ENCODE data around the gene ERFL. TPM values are rescaled to one million over a fixed set of nuclear protein-coding genes. Genes with fewer than 3 reads are reported as not detected.

The ERFL gene
- total RNA-seq, 1 donor from 2014 or later = 0.43 TPM

DNA sequence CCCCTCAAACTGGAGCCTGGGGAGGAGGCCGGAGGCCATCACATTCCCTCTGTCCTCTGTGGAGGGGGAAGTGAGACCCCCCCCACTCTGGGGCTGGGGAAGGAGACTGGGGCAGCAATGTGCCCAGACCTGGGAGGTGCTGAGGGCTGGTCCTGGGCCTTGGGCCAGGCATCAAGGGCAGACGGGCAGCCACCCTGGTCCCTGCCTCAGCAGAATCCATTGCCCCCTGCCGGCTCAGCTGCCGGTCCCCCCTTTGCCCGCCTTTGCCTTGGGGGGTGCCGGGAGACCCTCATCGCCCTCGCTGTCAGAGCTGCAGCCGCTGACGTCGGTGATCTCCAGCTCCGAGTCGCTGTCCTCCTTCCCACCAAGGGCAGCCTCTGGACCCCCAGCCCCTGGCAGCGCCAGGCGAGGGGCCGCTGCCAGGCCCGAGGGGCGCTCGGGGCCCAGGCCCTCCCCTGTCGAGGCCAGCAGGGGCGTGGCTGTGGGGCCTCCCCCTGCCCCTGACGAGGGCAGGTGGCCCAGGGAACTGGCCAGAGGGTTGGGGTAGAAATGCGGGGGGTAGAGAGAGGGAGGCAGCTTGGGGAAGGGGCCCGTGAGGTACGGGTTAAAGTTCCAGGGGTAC, 20.1 kb downstream of the ERFL start:
- TF ChIP-seq, protein P1, sequence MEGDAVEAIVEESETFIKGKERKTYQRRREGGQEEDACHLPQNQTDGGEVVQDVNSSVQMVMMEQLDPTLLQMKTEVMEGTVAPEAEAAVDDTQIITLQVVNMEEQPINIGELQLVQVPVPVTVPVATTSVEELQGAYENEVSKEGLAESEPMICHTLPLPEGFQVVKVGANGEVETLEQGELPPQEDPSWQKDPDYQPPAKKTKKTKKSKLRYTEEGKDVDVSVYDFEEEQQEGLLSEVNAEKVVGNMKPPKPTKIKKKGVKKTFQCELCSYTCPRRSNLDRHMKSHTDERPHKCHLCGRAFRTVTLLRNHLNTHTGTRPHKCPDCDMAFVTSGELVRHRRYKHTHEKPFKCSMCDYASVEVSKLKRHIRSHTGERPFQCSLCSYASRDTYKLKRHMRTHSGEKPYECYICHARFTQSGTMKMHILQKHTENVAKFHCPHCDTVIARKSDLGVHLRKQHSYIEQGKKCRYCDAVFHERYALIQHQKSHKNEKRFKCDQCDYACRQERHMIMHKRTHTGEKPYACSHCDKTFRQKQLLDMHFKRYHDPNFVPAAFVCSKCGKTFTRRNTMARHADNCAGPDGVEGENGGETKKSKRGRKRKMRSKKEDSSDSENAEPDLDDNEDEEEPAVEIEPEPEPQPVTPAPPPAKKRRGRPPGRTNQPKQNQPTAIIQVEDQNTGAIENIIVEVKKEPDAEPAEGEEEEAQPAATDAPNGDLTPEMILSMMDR (IDR thresholded peaks at IDR 0.05) = no peak
- Histone ChIP-seq H3K27ac (no peak overlapping the region), H3K4me1 (no peaks in the 10 kb centered on the region), H3K36me3 (peaks cover 44% of the 10 kb centered on the region), H3K27me3 (peaks cover 11% of the 10 kb centered on the region), H3K4me3 (no peak overlapping the region), H3K9me3 (no peaks in the 10 kb centered on the region)
- ATAC-seq = no peak
- intact Hi-C loops (cut with DNase I) = no loop called here
- DNase-seq = no peak

DNA sequence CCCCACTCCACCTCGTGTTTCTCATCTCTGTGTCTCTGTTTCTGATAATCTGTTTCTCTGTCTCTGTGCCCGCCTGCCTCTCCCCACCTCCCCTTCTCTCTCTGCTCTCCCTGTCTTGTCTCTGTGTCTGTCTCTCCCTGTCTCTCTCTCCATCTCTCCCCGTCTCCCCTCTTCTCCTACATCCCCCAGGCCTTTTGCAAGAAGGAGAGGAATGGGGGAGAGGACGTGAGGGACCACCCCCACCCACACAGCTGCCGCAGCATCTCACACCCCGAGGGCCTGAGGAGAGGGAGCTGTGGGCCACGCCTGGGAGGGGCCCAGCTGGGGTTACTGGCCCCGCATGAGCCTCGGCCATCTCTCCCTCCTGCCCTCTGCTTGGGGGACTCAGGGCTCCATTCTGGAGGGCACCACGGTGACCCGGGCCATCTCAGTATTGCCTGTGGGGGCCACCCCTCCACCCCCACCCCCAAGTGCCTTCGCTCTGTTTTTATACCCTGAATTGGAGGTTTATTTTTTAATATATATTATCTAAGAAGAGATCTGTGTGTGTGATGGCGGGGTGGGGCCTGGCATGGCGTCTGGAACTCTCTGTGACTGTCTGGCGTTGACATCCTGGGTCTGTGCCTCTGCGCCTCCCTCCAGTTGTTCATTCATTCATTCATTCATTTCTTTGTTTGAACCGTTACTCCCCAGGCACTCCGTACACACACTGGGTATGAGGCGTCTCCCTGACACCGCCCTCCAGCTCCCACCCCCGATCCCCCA, 21.2 kb downstream of the ERFL start:
- ATAC-seq (no peak), DNase-seq (no peak)
- H3K27ac ChIP-seq = no peak overlapping the region
- no peak overlapping the region for H3K4me3 ChIP-seq
- peaks cover 4% of the 10 kb centered on the region for H3K27me3 ChIP-seq
- H3K36me3 ChIP-seq = peaks cover 54% of the 10 kb centered on the region
- no peaks in the 10 kb centered on the region for H3K9me3 ChIP-seq
- no peaks in the 10 kb centered on the region for H3K4me1 ChIP-seq
- intact Hi-C loops (cut with DNase I) = no loop called here
- TF ChIP-seq, protein P1 (IDR thresholded peaks at IDR 0.05) = no peak

DNA sequence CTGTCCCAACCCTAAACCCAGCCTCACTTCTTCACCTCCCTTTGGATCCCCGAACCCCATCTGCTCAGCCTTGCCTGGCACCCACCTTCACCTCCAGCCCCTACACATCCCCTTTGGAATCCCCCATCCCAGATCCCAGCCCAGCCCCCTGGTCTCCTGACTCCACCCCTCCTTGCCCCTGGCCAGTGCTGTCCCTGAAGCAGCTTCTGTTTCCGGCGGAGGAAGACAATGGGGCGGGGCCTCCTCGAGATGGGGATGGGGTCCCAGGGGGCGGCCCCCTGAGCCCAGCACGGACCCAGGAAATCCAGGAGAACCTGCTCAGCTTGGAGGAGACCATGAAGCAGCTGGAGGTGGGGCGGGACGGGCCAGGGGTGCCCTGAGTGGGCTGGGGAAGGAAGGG, 22.0 kb downstream of the ERFL start:
- H3K9me3 ChIP-seq = no peaks in the 10 kb centered on the region
- H3K27me3 ChIP-seq = no peaks in the 10 kb centered on the region
- TF ChIP-seq, protein P1 (IDR thresholded peaks at IDR 0.05) = no peak
- no peaks in the 10 kb centered on the region for H3K4me1 ChIP-seq
- intact Hi-C loops (cut with DNase I) = no loop called here
- ATAC-seq (no peak), DNase-seq (no peak)
- H3K27ac ChIP-seq = no peak overlapping the region
- peaks cover 62% of the 10 kb centered on the region for H3K36me3 ChIP-seq
- H3K4me3 ChIP-seq = no peak overlapping the region

DNA sequence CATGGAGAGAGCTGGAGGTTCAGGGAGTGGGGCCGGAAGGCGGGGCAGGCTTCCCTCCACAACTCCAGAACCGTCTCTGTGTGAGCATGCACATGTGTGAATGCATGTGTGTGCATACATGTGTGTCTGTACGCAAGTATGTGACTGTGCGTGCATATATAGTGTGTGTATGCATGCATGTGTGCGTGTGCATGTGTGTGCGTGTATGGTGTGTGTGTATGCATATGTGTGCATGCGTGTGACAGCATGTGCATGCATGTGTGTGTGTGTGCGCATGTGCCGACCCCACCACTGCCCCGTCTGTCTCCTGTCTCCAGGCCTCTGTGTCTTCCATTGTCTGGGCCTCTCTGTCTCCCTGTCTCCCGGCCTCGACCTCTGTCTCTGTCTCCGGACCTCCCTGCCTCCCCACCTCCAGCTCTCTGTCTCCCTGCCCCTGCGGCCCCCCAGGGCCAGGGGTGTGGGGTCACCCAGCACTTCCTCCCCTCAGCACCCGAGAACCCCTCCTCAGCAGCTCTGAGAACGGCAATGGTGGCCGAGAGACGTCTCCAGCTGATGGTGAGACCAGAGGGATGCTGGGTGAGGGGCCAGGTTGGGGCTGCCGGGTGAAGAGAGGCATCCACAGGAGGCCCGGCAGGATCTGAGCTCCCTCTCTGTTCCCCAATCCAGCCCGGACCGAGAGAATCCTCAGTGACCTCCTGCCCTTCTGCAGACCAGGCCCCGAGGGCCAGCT, 22.8 kb downstream of the ERFL start:
- H3K27me3 ChIP-seq = no peaks in the 10 kb centered on the region
- no peak for DNase-seq
- H3K9me3 ChIP-seq = no peaks in the 10 kb centered on the region
- no peak overlapping the region for H3K27ac ChIP-seq
- H3K4me1 ChIP-seq = no peaks in the 10 kb centered on the region
- H3K36me3 ChIP-seq = peaks cover 71% of the 10 kb centered on the region
- intact Hi-C loops (cut with DNase I) = no loop called here
- ATAC-seq = no peak
- TF ChIP-seq, protein P1 (IDR thresholded peaks at IDR 0.05) = no peak
- H3K4me3 ChIP-seq = peak overlapping the region; percentile 8

DNA sequence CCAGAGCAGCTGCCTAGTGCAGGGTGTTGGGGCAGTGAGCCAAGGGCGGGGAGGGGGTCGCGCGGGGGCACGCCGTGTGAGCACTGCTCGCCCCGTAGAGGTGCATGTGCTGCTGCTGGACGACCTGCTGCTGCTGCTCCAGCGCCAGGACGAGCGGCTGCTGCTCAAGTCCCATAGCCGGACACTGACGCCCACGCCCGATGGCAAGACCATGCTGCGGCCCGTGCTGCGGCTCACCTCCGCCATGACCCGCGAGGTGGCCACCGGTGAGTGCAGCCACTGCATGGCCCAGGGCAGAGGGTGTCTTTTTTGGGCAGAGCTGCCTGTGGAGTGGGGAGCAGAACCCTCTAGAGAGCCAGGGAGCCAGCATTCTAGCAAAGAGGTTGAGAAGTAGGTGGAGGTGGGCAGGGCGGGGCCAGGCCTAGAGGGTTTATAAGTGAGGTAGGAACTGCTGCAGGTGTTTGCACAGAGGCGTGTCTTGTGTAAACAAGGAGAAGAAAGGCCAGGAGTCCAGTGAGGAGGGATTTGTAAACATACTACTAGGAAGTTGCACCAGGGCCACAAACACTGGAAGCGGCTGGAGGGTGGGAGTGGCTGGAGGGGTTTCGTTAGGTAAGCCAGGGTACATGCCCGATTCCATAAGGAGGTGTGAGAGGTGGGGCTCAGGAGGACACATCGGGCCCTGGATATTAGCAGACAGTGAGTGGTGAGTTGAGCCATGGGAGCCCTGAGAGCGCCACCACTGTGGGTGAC, 24.0 kb downstream of the ERFL start:
- H3K27ac ChIP-seq = peak overlapping the region; percentile 47
- TF ChIP-seq, protein P1 (IDR thresholded peaks at IDR 0.05) = no peak
- H3K9me3 ChIP-seq = no peaks in the 10 kb centered on the region
- intact Hi-C loops (cut with DNase I) = no loop called here
- no peaks in the 10 kb centered on the region for H3K27me3 ChIP-seq
- H3K4me1 ChIP-seq = no peaks in the 10 kb centered on the region
- peak overlapping the region; percentile 8 for H3K4me3 ChIP-seq
- DNase-seq (peak; percentile 93), ATAC-seq (peak; percentile 90)
- H3K36me3 ChIP-seq = peaks cover 82% of the 10 kb centered on the region

Data from upper lobe of right lung (tissue), 1 donor.